HPDE6-E6E7 (cell line): ENCODE results near the gene SND1.

Experiments
- DNase-seq: peaks from one replicate; pipeline ENCODE4 v3.0.0; 2011; ENCODE audit warnings: missing footprints; ENCODE audit errors: extremely low spot score

The SND1 gene

GRCh38 chr7:127932076-127932475 lies 280.1 kb downstream of the SND1 start:
- DNase-seq, result no peak

GRCh38 chr7:127932496-127932895 lies 280.5 kb downstream of the SND1 start:
- no peak for DNase-seq

- no peak for DNase-seq
These were observed 281.2 kb downstream of the SND1 start for GRCh38 chr7:127933146-127933545.

- no peak for DNase-seq
These were observed 282.7 kb downstream of the SND1 start for GRCh38 chr7:127934711-127935110.

GRCh38 chr7:127935847-127936376 lies 283.9 kb downstream of the SND1 start:
- no peak for DNase-seq

- DNase-seq, result no peak
These were observed 285.2 kb downstream of the SND1 start for GRCh38 chr7:127937066-127937680.

- DNase-seq, result peak; percentile 41
These were observed 286.6 kb downstream of the SND1 start for GRCh38 chr7:127938588-127938987.

- no peak for DNase-seq
These were observed 288.6 kb downstream of the SND1 start for GRCh38 chr7:127940381-127941160.

GRCh38 chr7:127941476-127942210 lies 289.6 kb downstream of the SND1 start:
- no peak for DNase-seq

GRCh38 chr7:127943541-127944521 lies 291.8 kb downstream of the SND1 start:
- no peak for DNase-seq

- DNase-seq, result no peak
These were observed 294.1 kb downstream of the SND1 start for GRCh38 chr7:127946111-127946510.

GRCh38 chr7:127946847-127947246 lies 294.9 kb downstream of the SND1 start:
- DNase-seq, result no peak

GRCh38 chr7:127948312-127948711 lies 296.3 kb downstream of the SND1 start:
- no peak for DNase-seq

GRCh38 chr7:127948930-127949329 lies 296.9 kb downstream of the SND1 start:
- DNase-seq, result no peak

- DNase-seq, result no peak
These were observed 297.8 kb downstream of the SND1 start for GRCh38 chr7:127949769-127950222.

- DNase-seq, result no peak
These were observed 298.4 kb downstream of the SND1 start for GRCh38 chr7:127950233-127950935.

- DNase-seq, result no peak
These were observed 301.7 kb downstream of the SND1 start for GRCh38 chr7:127953423-127954356.

- no peak for DNase-seq
These were observed 302.4 kb downstream of the SND1 start for GRCh38 chr7:127954357-127954748.

GRCh38 chr7:127955051-127955531 lies 303.1 kb downstream of the SND1 start:
- no peak for DNase-seq
